Measurements from ENCODE around the gene FGF22.
"Not testable (repeated sequence)": the region's sequence is repeated elsewhere in the genome, so short reads cannot be mapped to it uniquely, and the experiment has no call there.

- TF ChIP-seq, protein P1, sequence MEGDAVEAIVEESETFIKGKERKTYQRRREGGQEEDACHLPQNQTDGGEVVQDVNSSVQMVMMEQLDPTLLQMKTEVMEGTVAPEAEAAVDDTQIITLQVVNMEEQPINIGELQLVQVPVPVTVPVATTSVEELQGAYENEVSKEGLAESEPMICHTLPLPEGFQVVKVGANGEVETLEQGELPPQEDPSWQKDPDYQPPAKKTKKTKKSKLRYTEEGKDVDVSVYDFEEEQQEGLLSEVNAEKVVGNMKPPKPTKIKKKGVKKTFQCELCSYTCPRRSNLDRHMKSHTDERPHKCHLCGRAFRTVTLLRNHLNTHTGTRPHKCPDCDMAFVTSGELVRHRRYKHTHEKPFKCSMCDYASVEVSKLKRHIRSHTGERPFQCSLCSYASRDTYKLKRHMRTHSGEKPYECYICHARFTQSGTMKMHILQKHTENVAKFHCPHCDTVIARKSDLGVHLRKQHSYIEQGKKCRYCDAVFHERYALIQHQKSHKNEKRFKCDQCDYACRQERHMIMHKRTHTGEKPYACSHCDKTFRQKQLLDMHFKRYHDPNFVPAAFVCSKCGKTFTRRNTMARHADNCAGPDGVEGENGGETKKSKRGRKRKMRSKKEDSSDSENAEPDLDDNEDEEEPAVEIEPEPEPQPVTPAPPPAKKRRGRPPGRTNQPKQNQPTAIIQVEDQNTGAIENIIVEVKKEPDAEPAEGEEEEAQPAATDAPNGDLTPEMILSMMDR (IDR thresholded peaks at IDR 0.05; ENCODE audit: low read depth, low read length, missing input control) = not testable (repeated sequence)
- TF ChIP-seq TAF1 (conservative IDR thresholded peaks at IDR 0.05); JUND (IDR thresholded peaks at IDR 0.05); YY1 (IDR thresholded peaks at IDR 0.05); FOXA2 (IDR thresholded peaks at IDR 0.05); FOXA1 (IDR thresholded peaks at IDR 0.05); EGR1 (IDR thresholded peaks at IDR 0.05; ENCODE audit: low read depth in 2 of 2); RXRA (IDR thresholded peaks at IDR 0.05); HNF4A (conservative IDR thresholded peaks at IDR 0.05); RAD21 (IDR thresholded peaks at IDR 0.05): not testable (repeated sequence)
- TF ChIP-seq, protein P2, sequence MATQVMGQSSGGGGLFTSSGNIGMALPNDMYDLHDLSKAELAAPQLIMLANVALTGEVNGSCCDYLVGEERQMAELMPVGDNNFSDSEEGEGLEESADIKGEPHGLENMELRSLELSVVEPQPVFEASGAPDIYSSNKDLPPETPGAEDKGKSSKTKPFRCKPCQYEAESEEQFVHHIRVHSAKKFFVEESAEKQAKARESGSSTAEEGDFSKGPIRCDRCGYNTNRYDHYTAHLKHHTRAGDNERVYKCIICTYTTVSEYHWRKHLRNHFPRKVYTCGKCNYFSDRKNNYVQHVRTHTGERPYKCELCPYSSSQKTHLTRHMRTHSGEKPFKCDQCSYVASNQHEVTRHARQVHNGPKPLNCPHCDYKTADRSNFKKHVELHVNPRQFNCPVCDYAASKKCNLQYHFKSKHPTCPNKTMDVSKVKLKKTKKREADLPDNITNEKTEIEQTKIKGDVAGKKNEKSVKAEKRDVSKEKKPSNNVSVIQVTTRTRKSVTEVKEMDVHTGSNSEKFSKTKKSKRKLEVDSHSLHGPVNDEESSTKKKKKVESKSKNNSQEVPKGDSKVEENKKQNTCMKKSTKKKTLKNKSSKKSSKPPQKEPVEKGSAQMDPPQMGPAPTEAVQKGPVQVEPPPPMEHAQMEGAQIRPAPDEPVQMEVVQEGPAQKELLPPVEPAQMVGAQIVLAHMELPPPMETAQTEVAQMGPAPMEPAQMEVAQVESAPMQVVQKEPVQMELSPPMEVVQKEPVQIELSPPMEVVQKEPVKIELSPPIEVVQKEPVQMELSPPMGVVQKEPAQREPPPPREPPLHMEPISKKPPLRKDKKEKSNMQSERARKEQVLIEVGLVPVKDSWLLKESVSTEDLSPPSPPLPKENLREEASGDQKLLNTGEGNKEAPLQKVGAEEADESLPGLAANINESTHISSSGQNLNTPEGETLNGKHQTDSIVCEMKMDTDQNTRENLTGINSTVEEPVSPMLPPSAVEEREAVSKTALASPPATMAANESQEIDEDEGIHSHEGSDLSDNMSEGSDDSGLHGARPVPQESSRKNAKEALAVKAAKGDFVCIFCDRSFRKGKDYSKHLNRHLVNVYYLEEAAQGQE (IDR thresholded peaks at IDR 0.05) = not testable (repeated sequence)
- TF ChIP-seq, protein P3, sequence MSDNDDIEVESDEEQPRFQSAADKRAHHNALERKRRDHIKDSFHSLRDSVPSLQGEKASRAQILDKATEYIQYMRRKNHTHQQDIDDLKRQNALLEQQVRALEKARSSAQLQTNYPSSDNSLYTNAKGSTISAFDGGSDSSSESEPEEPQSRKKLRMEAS (IDR thresholded peaks at IDR 0.05) = not testable (repeated sequence)
Observed at GRCh38 chr19:621191-621590, 18.5 kb upstream of the FGF22 start.

Data from liver (tissue), 3 donors.